ENCODE results near the gene ADCY1. TPM values are rescaled to one million over a fixed set of nuclear protein-coding genes. Genes with fewer than 3 reads are reported as not detected.

Gene ADCY1
- total RNA-seq, 2 donors from 2014 or later, result 1.1 TPM

DNA sequence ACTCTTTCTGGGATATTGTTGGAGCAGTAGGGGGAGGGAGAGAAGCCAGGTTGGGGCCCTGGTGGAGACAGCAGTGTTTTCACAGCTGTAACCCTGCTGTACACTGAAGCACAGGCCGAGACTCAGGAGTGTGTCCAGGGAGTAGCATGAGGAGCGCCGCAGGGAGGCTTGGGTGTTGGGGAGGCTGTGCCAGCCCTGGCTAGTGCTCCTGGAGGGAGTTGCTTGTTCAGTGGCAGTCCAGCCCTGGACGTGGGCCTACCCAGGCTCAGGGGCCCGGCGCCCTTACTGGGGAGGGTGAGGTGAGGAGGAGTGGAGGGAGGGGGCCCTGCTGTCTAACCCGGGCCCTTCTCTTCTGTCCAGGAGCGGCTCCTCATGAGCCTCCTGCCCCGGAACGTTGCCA lies 35.9 kb downstream of the ADCY1 start:
- intact Hi-C loops (cut with DNase I), result no loop called here
- Histone ChIP-seq H3K4me3 (no peak overlapping the region), H3K4me1 (no peaks in the 10 kb centered on the region), H3K36me3 (no peaks in the 10 kb centered on the region), H3K9me3 (no peaks in the 10 kb centered on the region), H3K27ac (no peak overlapping the region), H3K27me3 (no peaks in the 10 kb centered on the region), H3K9ac (ENCODE audit: low read depth in 2 of 2, low read length in 2 of 2) (no peak overlapping the region)
- no peak for DNase-seq
- TF ChIP-seq CTCF (IDR thresholded peaks at IDR 0.05), result no peak

- H3K27me3 ChIP-seq, result no peaks in the 10 kb centered on the region
- no peak for DNase-seq
- no peak overlapping the region for H3K27ac ChIP-seq
- H3K4me3 ChIP-seq, result no peak overlapping the region
- intact Hi-C loops (cut with DNase I), result no loop called here
- no peaks in the 10 kb centered on the region for H3K9me3 ChIP-seq
- no peak overlapping the region for H3K9ac ChIP-seq (ENCODE audit: low read depth in 2 of 2, low read length in 2 of 2)
- TF ChIP-seq CTCF (IDR thresholded peaks at IDR 0.05), result no peak
- H3K4me1 ChIP-seq, result no peaks in the 10 kb centered on the region
- no peaks in the 10 kb centered on the region for H3K36me3 ChIP-seq
These were observed 36.6 kb downstream of the ADCY1 start for GRCh38 chr7:45610660-45611299.

DNA sequence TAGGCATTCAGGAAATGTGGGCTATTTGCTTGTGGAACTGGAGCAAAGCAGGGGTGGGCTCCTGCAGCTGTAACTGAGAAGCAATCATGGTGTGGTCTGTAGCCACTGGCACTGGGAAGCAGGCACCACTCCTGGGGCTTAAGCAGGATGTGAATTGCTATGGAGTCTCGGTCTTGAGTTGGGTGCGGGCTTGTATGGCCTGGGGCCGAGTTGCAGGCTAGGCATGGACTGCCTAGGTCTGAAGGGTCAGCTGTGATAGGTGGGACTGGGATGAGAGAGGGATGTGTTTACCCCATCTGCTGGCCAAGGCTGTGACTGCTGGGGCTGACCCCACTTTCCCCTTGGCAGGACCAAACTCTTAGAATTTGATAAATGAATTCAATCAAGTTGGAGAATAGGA lies 43.0 kb downstream of the ADCY1 start:
- TF ChIP-seq CTCF (IDR thresholded peaks at IDR 0.05), result no peak
- Histone ChIP-seq H3K36me3 (no peaks in the 10 kb centered on the region), H3K9me3 (no peaks in the 10 kb centered on the region), H3K9ac (ENCODE audit: low read depth in 2 of 2, low read length in 2 of 2) (no peak overlapping the region), H3K4me3 (no peak overlapping the region), H3K4me1 (no peaks in the 10 kb centered on the region), H3K27ac (no peak overlapping the region), H3K27me3 (no peaks in the 10 kb centered on the region)
- no peak for DNase-seq
- intact Hi-C loops (cut with DNase I), result no loop called here

DNA sequence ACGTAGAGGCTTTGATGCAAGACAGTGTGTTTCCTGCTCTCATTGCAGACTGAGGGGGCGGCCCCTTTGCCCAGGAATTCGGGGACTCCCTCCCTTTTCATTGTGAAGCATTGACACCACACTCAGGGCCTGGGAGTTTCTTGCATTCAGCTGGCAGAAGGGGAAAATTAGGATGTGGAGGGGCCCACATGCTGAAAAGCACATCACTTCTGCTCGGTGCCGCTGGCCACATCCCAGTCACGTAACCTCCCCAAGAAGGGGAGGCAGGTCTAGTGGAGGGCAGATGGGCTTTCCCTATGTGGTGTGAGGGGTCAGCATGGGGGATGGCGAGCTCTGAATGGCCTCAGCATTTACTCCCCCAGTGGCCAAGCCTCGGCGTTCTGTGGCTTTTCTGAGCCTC lies 47.9 kb downstream of the ADCY1 start:
- Histone ChIP-seq H3K27ac (no peak overlapping the region), H3K9ac (ENCODE audit: low read depth in 2 of 2, low read length in 2 of 2) (no peak overlapping the region), H3K4me1 (no peaks in the 10 kb centered on the region), H3K4me3 (no peak overlapping the region), H3K36me3 (no peaks in the 10 kb centered on the region), H3K27me3 (no peaks in the 10 kb centered on the region), H3K9me3 (no peaks in the 10 kb centered on the region)
- intact Hi-C loops (cut with DNase I), result no loop called here
- DNase-seq, result no peak
- no peak for TF ChIP-seq CTCF (IDR thresholded peaks at IDR 0.05)

GRCh38 chr7:45623157-45623556 lies 49.0 kb downstream of the ADCY1 start:
- Histone ChIP-seq H3K36me3 (no peaks in the 10 kb centered on the region), H3K9ac (ENCODE audit: low read depth in 2 of 2, low read length in 2 of 2) (no peak overlapping the region), H3K4me1 (no peaks in the 10 kb centered on the region), H3K9me3 (no peaks in the 10 kb centered on the region), H3K4me3 (no peak overlapping the region), H3K27me3 (no peaks in the 10 kb centered on the region), H3K27ac (no peak overlapping the region)
- no peak for TF ChIP-seq CTCF (IDR thresholded peaks at IDR 0.05)
- no peak for DNase-seq
- intact Hi-C loops (cut with DNase I), result no loop called here
